Activated CD8-positive, alpha-beta T cell treated with anti-CD3 and anti-CD28 coated beads for 36 hours (primary cell): ENCODE measurements around the gene KRT85. TPM values are rescaled to one million over a fixed set of nuclear protein-coding genes. Genes with fewer than 3 reads are reported as not detected.

Experiments used
- ATAC-seq: fragments of 200-7000 bp; cut with Tn5 transposase; one replicate; pipeline ENCODE4 v1.10.0; 2021; ENCODE audit warnings: mild to moderate bottlenecking, moderate library complexity
- CTCF ChIA-PET: fragments of 350-600 bp; sonication (Branson Sonifier 250); formaldehyde crosslinking; loops from one replicate; lab custom pipeline; 2021; ENCODE audit warnings: antibody characterized with exemption; lab: Charles Lee
- POLR2A ChIA-PET: fragments of 350-600 bp; sonication (Branson Sonifier 250); formaldehyde crosslinking; loops from one replicate; lab custom pipeline; 2021; ENCODE audit warnings: antibody characterized with exemption; lab: Charles Lee
- DNase-seq: peaks from one replicate; pipeline ENCODE4 v3.0.0-alpha.2; 2020
- H3K27ac Mint-ChIP-seq: one replicate; pipeline ENCODE4 v1.8.0; 2021; ENCODE audit warnings: mild to moderate bottlenecking, mixed read lengths
- H3K27me3 Mint-ChIP-seq: one replicate; pipeline ENCODE4 v1.8.0; 2021; ENCODE audit warnings: mixed read lengths
- H3K36me3 Mint-ChIP-seq: one replicate; pipeline ENCODE4 v1.8.0; 2021; ENCODE audit warnings: low read depth, mixed read lengths
- H3K4me1 Mint-ChIP-seq: one replicate; pipeline ENCODE4 v1.8.0; 2021; ENCODE audit warnings: low read depth, mixed read lengths
- H3K4me3 Mint-ChIP-seq: one replicate; pipeline ENCODE4 v1.8.0; 2021; ENCODE audit warnings: mild to moderate bottlenecking, moderate library complexity, mixed read lengths
- H3K9me3 Mint-ChIP-seq: one replicate; pipeline ENCODE4 v1.8.0; 2021; ENCODE audit warnings: mixed read lengths
- intact Hi-C: fragments of 100-400 bp; cut with micrococcal nuclease; formaldehyde crosslinking; loops from one replicate; pipeline ENCODE4 v1.10.0; 2022
- total RNA-seq, 2 experiments: library from RNA; stranded (reverse); gene quantifications; one replicate each; pipeline ENCODE4 v1.2.3, GENCODE V29; 2021
- TF ChIP-seq, protein P1 (sequence below): fragments of 200-600 bp; IDR thresholded peaks from one replicate; pipeline ENCODE4 v1.8.0; 2022; ENCODE audit warnings: antibody characterized with exemption, mild to moderate bottlenecking

KRT85 gene
- total RNA-seq, 2 experiments from 2014 or later: not detected

DNA sequence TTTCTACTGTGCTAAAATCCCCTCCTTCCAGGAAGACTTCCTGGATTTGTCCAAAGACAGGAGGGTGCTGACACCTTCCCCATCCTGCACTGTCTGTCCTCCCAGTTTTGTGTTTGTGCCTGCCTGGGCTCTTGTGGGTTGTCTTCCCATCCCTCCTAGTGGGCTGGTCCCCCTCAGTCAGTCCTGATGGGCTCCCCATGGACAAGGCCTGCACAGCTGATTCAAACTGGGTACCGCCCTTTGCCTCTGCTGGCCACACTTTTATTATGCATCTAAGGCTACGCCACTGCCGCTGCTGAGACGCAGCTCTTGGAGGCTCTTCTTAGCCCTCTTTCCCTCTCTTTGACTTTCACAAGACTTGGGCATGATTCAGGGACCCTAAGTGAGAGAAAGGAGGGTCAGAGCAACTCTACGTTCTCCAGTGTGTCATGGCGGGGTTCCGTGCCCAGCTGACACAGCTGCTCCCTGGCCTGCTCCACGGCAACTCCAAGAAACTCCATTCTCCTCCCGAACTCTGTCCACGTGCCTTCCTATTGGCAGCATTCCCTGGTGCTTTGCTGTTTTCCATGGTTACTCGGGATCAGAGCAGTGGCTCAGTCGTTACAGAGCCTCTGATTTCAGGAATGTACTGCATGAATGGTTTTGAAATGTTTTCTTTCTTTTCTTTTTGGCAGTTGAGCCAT is 3.8 kb upstream of the KRT85 start:
- Mint-ChIP-seq H3K27me3 (peaks cover 6% of the 10 kb centered on the region), H3K4me1 (no peaks in the 10 kb centered on the region), H3K27ac (no peak overlapping the region), H3K36me3 (no peaks in the 10 kb centered on the region), H3K4me3 (no peak overlapping the region), H3K9me3 (peaks cover 3% of the 10 kb centered on the region)
- intact Hi-C loops: loop anchor here (10.0 kb wide), 1 partner anchor 504 kb away; no protein-coding TSS in a partner anchor
- TF ChIP-seq, protein P1, sequence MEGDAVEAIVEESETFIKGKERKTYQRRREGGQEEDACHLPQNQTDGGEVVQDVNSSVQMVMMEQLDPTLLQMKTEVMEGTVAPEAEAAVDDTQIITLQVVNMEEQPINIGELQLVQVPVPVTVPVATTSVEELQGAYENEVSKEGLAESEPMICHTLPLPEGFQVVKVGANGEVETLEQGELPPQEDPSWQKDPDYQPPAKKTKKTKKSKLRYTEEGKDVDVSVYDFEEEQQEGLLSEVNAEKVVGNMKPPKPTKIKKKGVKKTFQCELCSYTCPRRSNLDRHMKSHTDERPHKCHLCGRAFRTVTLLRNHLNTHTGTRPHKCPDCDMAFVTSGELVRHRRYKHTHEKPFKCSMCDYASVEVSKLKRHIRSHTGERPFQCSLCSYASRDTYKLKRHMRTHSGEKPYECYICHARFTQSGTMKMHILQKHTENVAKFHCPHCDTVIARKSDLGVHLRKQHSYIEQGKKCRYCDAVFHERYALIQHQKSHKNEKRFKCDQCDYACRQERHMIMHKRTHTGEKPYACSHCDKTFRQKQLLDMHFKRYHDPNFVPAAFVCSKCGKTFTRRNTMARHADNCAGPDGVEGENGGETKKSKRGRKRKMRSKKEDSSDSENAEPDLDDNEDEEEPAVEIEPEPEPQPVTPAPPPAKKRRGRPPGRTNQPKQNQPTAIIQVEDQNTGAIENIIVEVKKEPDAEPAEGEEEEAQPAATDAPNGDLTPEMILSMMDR: no peak
- no peak for DNase-seq
- ChIA-PET POLR2A (no interaction called here), CTCF (interaction anchor here (1.1 to 1.7 kb wide), 5 partner anchors 9 to 610 kb away, joined by 3 to 8 read pairs (median 4); no protein-coding TSS in a partner anchor)
- ATAC-seq: no peak

DNA sequence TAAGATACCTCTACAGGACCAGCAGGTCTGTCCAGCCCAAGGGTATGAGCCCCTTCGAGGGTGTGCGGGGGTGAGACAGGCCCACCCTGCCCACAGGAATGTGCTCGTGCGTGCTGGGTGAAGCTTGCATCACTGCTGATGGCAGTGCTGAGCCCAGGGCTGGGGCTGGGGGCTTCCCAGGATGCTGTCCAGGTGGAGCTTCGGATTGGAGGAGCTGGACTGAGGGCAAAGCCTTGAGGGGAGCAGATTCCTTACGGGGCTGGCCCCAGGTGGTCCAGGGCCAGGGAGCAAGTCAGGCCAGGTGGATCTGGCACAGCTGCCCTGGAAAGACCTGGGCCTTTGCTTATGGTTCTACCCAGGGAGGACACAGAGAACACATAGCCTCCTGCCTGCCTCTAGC is 2.5 kb upstream of the KRT85 start:
- H3K4me3 Mint-ChIP-seq: no peak overlapping the region
- H3K4me1 Mint-ChIP-seq: no peaks in the 10 kb centered on the region
- H3K27ac Mint-ChIP-seq: no peak overlapping the region
- TF ChIP-seq, protein P1: no peak
- intact Hi-C loops: loop anchor here (10.0 kb wide), 1 partner anchor 505 kb away; no protein-coding TSS in a partner anchor
- CTCF ChIA-PET: interaction anchor here (1.1 to 1.7 kb wide), 2 partner anchors 510 to 611 kb away, joined by 3 to 8 read pairs; no protein-coding TSS in a partner anchor
- H3K36me3 Mint-ChIP-seq: no peaks in the 10 kb centered on the region
- ATAC-seq (no peak), DNase-seq (no peak)
- POLR2A ChIA-PET: interaction anchor here (1.1 kb wide), 1 partner anchor 31 kb away, joined by 3 read pairs; no protein-coding TSS in a partner anchor
- peaks cover 6% of the 10 kb centered on the region for H3K27me3 Mint-ChIP-seq
- peaks cover 3% of the 10 kb centered on the region for H3K9me3 Mint-ChIP-seq

DNA sequence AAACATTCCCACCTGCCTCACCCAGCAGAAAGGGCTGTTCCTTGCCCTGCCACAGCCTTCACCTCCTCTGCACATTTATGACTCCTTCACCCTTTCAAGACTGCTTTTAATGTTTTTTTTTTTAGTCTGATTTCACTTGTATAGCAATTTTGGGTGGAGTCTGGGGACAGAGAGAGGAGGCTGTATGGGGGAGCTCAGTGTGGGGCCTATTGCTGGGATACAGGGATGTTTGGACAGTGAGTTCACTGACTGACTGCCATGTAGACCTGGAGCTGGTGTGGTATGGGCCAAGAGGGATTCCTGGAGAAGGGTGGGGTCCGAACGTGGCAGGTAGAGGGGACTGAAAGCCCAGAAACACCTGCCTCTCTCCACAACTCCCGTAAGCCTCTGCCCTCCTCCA is 1.9 kb upstream of the KRT85 start:
- Mint-ChIP-seq H3K27me3 (peaks cover 6% of the 10 kb centered on the region), H3K9me3 (peaks cover 3% of the 10 kb centered on the region), H3K4me1 (no peaks in the 10 kb centered on the region), H3K4me3 (no peak overlapping the region), H3K27ac (no peak overlapping the region), H3K36me3 (no peaks in the 10 kb centered on the region)
- POLR2A ChIA-PET: no interaction called here
- CTCF ChIA-PET: interaction anchor here (0.9 to 1.0 kb wide), 3 partner anchors 41 to 511 kb away, joined by 3 read pairs; no protein-coding TSS in a partner anchor
- TF ChIP-seq, protein P1: no peak
- intact Hi-C loops: no loop called here
- ATAC-seq (no peak), DNase-seq (no peak)

DNA sequence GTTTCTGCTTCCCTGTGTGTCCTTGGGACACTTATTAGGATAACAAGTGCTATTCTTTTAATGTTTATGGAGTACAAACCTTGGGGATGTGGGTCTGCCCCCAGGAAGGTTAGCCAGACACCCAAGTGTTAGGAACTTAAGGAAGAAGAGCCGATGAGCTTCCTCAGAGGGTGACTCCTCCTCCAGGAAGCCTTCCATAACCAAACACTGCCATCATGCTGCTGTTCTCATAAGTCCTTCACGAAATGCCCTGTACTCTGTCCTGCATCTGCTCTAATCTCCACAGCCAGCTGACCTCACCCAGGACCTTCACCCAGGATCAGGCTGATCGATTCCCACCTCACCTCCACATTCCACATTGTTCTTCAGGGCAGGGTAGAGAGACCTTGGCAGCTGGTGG is 1.2 kb upstream of the KRT85 start:
- H3K27ac Mint-ChIP-seq: no peak overlapping the region
- intact Hi-C loops: no loop called here
- CTCF ChIA-PET: interaction anchor here (0.9 to 1.0 kb wide), 3 partner anchors 41 to 512 kb away, joined by 3 read pairs; no protein-coding TSS in a partner anchor

More for the DNA sequence above, 1.2 kb upstream of the KRT85 start:
- ATAC-seq: no peak
- Mint-ChIP-seq H3K27me3 (peaks cover 6% of the 10 kb centered on the region), H3K4me3 (no peak overlapping the region), H3K36me3 (no peaks in the 10 kb centered on the region), H3K9me3 (no peaks in the 10 kb centered on the region), H3K4me1 (no peaks in the 10 kb centered on the region)
- POLR2A ChIA-PET: no interaction called here
- TF ChIP-seq, protein P1: no peak
- DNase-seq: no peak
